Epithelial cell of esophagus (primary cell): ENCODE data around the gene CRY1.

Experiments used
- DNase-seq: peaks from one replicate; pipeline ENCODE4 v3.0.0; 2010; ENCODE audit warnings: low read depth
- H3K4me3 ChIP-seq: 2 replicates; pipeline ENCODE4 v1.5.1; 2011; ENCODE audit warnings: mild to moderate bottlenecking, low read length, control low read depth
- CTCF ChIP-seq: IDR thresholded peaks from 2 replicates; pipeline ENCODE4 v1.5.1; 2011; ENCODE audit warnings: low read depth, mild to moderate bottlenecking, low read length, control low read depth, inconsistent platforms; ENCODE audit not compliant: insufficient read depth; ENCODE audit errors: missing control alignments

CRY1 gene

GRCh38 chr12:107042801-107043200 is 50.5 kb downstream of the CRY1 start:
- no peak for DNase-seq
- TF ChIP-seq CTCF = no peak
- H3K4me3 ChIP-seq = no peak overlapping the region

- H3K4me3 ChIP-seq = no peak overlapping the region
- DNase-seq = no peak
- no peak for TF ChIP-seq CTCF
Measured at GRCh38 chr12:107035733-107036132, 57.6 kb downstream of the CRY1 start.

- no peak for TF ChIP-seq CTCF
- no peak overlapping the region for H3K4me3 ChIP-seq
- DNase-seq = no peak
Measured at GRCh38 chr12:107033758-107034739, 59.3 kb downstream of the CRY1 start.

GRCh38 chr12:107032266-107032665 is 61.1 kb downstream of the CRY1 start:
- no peak for TF ChIP-seq CTCF
- no peak overlapping the region for H3K4me3 ChIP-seq
- no peak for DNase-seq

- TF ChIP-seq CTCF = no peak
Measured at GRCh38 chr12:107031061-107031460, 62.3 kb downstream of the CRY1 start.

GRCh38 chr12:107029081-107029480 is 64.3 kb downstream of the CRY1 start:
- no peak overlapping the region for H3K4me3 ChIP-seq
- no peak for TF ChIP-seq CTCF
- no peak for DNase-seq

More at GRCh38 chr12:107031061-107031460, 62.3 kb downstream of the CRY1 start:
- no peak for DNase-seq
- no peak overlapping the region for H3K4me3 ChIP-seq
